GM12865 (cell line): ENCODE measurements around the gene FHL5.
A peak's percentile ranks its signal among the peaks of the same experiment; 100 is the strongest.
"Not testable (repeated sequence)": the region's sequence is repeated elsewhere in the genome, so short reads cannot be mapped to it uniquely, and the experiment has no call there.

Experiments
- DNase-seq: peaks from one replicate; pipeline ENCODE4 v3.0.0; 2010; ENCODE audit warnings: low read depth
- H3K4me3 ChIP-seq: 2 replicates; pipeline ENCODE4 v1.5.1; 2011; ENCODE audit warnings: mild to moderate bottlenecking, low read depth, low read length, control low read depth
- TF ChIP-seq, protein P1 (sequence below): IDR thresholded peaks from 2 replicates; pipeline ENCODE4 v1.5.1; 2011; ENCODE audit warnings: low read length, control low read depth, low read depth, inconsistent platforms; ENCODE audit not compliant: insufficient read depth; ENCODE audit errors: missing control alignments

Gene FHL5

DNA sequence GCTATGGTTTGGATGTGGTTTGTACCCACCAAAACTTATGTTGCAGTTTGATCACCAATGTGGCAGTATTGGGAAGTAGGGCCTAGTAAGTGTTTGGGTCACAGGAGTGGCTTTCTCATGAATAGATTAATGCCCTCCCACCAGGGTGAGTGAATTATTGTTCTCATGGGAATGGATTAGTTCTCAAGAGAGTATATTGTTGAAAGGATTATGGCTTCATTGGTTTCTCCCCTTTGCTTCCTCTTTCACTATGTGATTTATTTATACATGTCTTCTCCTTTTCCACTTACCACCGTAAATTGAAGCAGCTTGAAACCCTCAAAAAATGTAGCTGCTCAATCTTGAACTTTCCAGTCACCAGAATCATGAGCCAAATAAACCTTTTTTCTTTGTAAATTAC lies 30.5 kb upstream of the FHL5 start:
- DNase-seq: no peak
- TF ChIP-seq, protein P1, sequence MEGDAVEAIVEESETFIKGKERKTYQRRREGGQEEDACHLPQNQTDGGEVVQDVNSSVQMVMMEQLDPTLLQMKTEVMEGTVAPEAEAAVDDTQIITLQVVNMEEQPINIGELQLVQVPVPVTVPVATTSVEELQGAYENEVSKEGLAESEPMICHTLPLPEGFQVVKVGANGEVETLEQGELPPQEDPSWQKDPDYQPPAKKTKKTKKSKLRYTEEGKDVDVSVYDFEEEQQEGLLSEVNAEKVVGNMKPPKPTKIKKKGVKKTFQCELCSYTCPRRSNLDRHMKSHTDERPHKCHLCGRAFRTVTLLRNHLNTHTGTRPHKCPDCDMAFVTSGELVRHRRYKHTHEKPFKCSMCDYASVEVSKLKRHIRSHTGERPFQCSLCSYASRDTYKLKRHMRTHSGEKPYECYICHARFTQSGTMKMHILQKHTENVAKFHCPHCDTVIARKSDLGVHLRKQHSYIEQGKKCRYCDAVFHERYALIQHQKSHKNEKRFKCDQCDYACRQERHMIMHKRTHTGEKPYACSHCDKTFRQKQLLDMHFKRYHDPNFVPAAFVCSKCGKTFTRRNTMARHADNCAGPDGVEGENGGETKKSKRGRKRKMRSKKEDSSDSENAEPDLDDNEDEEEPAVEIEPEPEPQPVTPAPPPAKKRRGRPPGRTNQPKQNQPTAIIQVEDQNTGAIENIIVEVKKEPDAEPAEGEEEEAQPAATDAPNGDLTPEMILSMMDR: no peak
- no peak overlapping the region for H3K4me3 ChIP-seq

DNA sequence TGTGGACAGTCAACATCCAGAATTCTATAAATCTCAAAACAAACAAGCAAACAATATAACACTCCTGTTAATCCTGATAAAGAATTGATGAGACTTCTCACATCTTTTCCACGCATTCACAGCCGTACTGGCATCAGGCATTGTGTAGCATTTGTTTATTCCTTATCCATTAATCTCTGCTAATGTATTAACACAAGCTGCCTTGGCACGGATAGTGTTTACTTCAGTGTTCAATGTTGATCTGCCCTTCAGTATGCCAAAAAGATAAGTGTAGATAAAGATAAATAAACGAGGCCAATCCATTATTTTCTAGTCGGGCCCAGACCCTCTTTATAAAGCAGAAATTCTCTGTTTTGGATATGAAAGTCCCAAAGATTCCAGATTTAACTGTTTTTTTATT lies 25.2 kb upstream of the FHL5 start:
- TF ChIP-seq, protein P1: no peak
- no peak overlapping the region for H3K4me3 ChIP-seq
- DNase-seq: no peak

DNA sequence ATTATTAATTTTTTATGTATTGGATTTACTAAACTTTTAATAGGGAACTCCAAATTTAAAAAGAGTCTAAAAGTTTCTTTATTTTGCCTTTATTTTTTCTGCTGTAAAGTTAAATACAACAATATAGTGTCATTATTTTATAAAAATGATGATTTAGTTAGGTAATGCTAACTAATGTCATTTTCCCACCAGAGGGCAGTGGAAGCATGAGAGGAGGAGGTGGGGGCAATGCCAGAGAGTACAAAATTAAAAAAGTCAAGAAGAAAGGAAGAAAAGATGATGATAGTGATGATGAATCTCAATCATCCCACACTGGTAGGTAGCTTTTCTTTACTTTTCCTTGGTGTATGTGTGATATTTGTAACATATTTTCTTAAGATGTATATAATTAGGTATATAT lies 20.2 kb upstream of the FHL5 start:
- TF ChIP-seq, protein P1: peak; percentile 26
- no peak overlapping the region for H3K4me3 ChIP-seq
- DNase-seq: peak; percentile 19

DNA sequence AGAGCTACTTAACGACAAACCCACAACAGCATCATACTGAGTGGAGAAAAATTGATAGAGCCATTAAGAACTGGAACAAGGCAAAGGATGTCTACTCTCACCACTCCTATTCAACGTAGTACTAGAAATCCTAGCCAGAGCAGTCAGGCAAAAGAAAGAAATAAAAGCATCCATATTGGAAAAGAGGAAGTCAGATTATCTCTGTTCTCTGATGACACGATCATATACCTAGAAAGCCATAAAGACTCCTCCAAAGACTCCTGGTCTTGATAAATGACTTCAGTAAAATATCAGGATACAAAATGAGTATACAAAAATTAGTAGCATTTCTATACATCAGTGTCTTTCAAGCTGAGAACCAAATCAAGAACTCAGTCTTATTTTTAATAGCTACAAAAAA lies 17.0 kb upstream of the FHL5 start:
- no peak overlapping the region for H3K4me3 ChIP-seq
- DNase-seq: no peak
- TF ChIP-seq, protein P1: no peak

DNA sequence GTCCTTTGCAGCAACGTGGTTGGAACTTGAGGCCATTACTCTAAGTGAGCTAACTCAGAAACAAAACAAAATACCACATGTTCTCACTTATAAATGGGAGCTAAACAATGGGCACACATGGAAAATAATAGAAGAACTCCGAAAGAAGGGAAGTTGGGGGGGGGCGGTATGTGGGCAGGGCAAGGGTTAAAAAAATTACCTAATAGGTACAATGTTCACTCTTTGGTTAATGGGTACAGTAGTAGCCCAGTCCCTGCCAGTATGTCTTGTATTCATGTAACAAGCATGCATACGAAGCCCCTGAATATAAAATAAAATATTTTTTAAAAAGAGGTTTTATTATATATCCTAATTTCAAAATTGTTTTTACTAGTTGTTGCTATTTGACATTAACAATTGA lies 15.3 kb upstream of the FHL5 start:
- TF ChIP-seq, protein P1: no peak

DNA sequence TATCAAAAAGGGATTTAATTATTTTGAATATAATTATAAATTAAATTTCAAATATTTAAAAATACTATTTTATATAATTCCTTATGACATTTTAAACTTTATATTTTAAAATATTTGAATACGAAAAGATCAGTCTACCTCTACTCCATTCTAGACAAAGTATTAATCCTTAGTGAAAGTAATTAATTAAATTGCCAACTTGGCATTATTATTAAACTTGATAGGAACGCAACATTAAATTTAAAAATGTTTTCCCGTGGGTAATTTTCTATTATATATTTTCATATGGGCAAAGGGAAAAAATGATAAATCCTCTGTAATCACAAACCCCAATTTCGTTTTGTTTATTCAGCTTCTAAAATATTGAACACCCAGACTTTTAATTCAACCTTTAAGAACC lies 8.4 kb upstream of the FHL5 start:
- TF ChIP-seq, protein P1: no peak
- no peak for DNase-seq
- H3K4me3 ChIP-seq: no peak overlapping the region

More for the DNA sequence above, 15.3 kb upstream of the FHL5 start:
- DNase-seq: no peak
- no peak overlapping the region for H3K4me3 ChIP-seq

DNA sequence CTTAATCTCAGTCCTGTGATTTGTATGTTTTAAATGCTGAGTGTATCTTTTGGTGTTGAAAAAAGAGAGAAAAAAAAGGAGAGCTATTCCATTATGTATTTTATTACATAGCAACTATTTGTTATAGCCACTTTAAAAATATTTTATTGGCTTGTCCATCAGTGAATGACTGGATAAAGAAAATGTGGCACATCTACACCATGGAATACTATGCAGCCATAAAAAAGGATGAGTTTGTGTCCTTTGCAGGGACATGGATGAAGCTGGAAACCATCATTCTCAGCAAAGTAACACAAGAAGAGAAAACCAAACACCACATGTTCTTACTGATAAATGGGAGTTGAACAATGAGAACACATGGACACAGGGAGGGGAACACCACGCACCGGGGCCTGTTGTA lies 3.2 kb upstream of the FHL5 start:
- DNase-seq, H3K4me3 ChIP-seq: not testable (repeated sequence)
